Left hindlimb (tissue), 1 donor: ENCODE data around the gene SRI.
"Not testable (repeated sequence)": the region's sequence is repeated elsewhere in the genome, so short reads cannot be mapped to it uniquely, and the experiment has no call there.

Experiments
- DNase-seq: peaks from one replicate; pipeline ENCODE4 v3.0.0-alpha.2; 2018

Gene SRI

GRCh38 chr7:88172842-88173241, 47.0 kb downstream of the SRI start:
- DNase-seq: no peak

GRCh38 chr7:88169717-88170320, 50.0 kb downstream of the SRI start:
- DNase-seq: no peak

GRCh38 chr7:88167721-88168120, 52.1 kb downstream of the SRI start:
- no peak for DNase-seq

GRCh38 chr7:88167223-88167622, 52.6 kb downstream of the SRI start:
- no peak for DNase-seq

- no peak for DNase-seq
Observed at GRCh38 chr7:88165697-88166096, 54.1 kb downstream of the SRI start.

- DNase-seq: not testable (repeated sequence)
Observed at GRCh38 chr7:88159741-88160140, 60.1 kb downstream of the SRI start.

GRCh38 chr7:88156356-88156755, 63.5 kb downstream of the SRI start:
- no peak for DNase-seq

- no peak for DNase-seq
Observed at GRCh38 chr7:88155756-88156155, 64.1 kb downstream of the SRI start.
